Panc1 (cell line): ENCODE data around the gene DENND11.

Experiments
- CTCF ChIP-seq: fragments of 450-650 bp; IDR thresholded peaks from 2 replicates; pipeline ENCODE4 v1.5.1; 2017; ENCODE audit warnings: mild to moderate bottlenecking
- POLR2AphosphoS5 ChIP-seq: IDR thresholded peaks from 2 replicates; pipeline ENCODE4 v1.6.1; 2012; ENCODE audit warnings: mild to moderate bottlenecking, low read depth, low read length, moderate library complexity
- SIN3A ChIP-seq: IDR thresholded peaks from 2 replicates; pipeline ENCODE4 v1.6.1; 2012; ENCODE audit warnings: low read depth, mild to moderate bottlenecking, low read length, moderate library complexity, borderline replicate concordance; ENCODE audit not compliant: insufficient read depth

DNA sequence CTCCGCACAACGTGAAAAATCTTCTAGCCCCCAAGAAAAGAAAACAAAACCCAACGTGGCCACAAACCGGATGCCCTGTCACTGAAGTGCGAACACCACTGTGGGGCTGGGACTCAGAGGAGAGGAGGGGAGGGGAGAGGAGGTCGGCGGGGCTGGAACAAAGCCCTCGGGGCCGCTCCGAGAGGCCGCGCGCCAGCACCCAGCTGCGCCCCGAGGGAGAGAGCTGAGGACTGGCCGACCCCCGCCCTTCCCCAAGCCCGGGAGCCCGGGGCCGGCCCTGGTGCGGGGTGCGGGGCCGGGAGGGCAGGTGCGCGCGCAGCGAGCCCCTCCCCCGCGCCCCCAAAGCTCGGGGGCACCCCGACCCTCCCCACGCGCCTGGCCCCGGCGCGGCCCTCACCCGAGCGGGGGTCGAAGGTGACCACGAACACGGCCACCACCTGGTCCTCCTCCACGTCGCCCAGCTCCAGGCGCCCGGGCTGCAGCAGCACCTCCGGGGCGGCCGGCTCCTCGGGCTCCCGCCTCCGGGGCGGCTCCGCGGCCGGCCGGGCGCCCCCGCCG lies 398 bp downstream of the DENND11 start:
- TF ChIP-seq POLR2AphosphoS5 (no peak), CTCF (no peak), SIN3A (no peak)
